PFSK-1 (cell line): ENCODE results near the gene GPATCH8.
A peak's percentile ranks its signal among the peaks of the same experiment; 100 is the strongest.

Source experiments
- FOXP2 ChIP-seq: optimal IDR thresholded peaks from 2 replicates; pipeline ENCODE3; 2011; ENCODE audit warnings: borderline replicate concordance, control low read depth, inconsistent platforms; ENCODE audit not compliant: insufficient read depth; ENCODE audit errors: extremely low read length, extremely low read depth
- POLR2AphosphoS5 ChIP-seq: IDR thresholded peaks from 2 replicates; pipeline ENCODE4 v1.6.1; 2012; ENCODE audit warnings: low read depth, mild to moderate bottlenecking, control low read depth, low read length, moderate library complexity
- REST ChIP-seq, 2 experiments: IDR thresholded peaks; 2 replicates each; pipeline versions ENCODE4 v1.6.1 to v1.8.0; 2011 to 2012; ENCODE audit warnings: low read depth in 2 of 2, low read length in 2 of 2, control low read depth in 1 of 2, inconsistent platforms in 1 of 2, mild to moderate bottlenecking in 1 of 2, moderate library complexity in 1 of 2; ENCODE audit not compliant: insufficient read depth in 1 of 2
- SIN3A ChIP-seq: IDR thresholded peaks from 2 replicates; pipeline ENCODE4 v1.6.1; 2012; ENCODE audit warnings: mild to moderate bottlenecking, low read length, moderate library complexity, borderline replicate concordance; ENCODE audit not compliant: insufficient read depth
- TAF1 ChIP-seq: IDR thresholded peaks from 2 replicates; pipeline ENCODE4 v1.6.1; 2012; ENCODE audit warnings: low read length, control low read depth, borderline replicate concordance; ENCODE audit not compliant: insufficient read depth

The GPATCH8 gene

GRCh38 chr17:44362949-44363612 is 140.1 kb downstream of the GPATCH8 start:
- TF ChIP-seq REST (IDR thresholded peaks at IDR 0.05; ENCODE audit: insufficient read depth in 1 of 2, low read depth in 2 of 2, low read length in 2 of 2) (no peak), TAF1 (peak; percentile 31; the same call in 1 of the 2 replicates)

- TF ChIP-seq SIN3A: no peak
- TF ChIP-seq REST (IDR thresholded peaks at IDR 0.05; ENCODE audit: insufficient read depth in 1 of 2, low read depth in 2 of 2, low read length in 2 of 2): no peak
- TF ChIP-seq FOXP2: no peak
- no peak for TF ChIP-seq POLR2AphosphoS5
- TF ChIP-seq TAF1: no peak
Observed at GRCh38 chr17:44362459-44362948, 140.7 kb downstream of the GPATCH8 start.

- TF ChIP-seq FOXP2 (no peak), POLR2AphosphoS5 (no peak), TAF1 (no peak), REST (IDR thresholded peaks at IDR 0.05; ENCODE audit: insufficient read depth in 1 of 2, low read depth in 2 of 2, low read length in 2 of 2) (no peak), SIN3A (no peak)
Observed at GRCh38 chr17:44361292-44362260, 141.6 kb downstream of the GPATCH8 start.

GRCh38 chr17:44360826-44361225 is 142.4 kb downstream of the GPATCH8 start:
- TF ChIP-seq REST (IDR thresholded peaks at IDR 0.05; ENCODE audit: insufficient read depth in 1 of 2, low read depth in 2 of 2, low read length in 2 of 2) (no peak), TAF1 (no peak), SIN3A (no peak)
